Measurements from ENCODE around the gene LTO1. TPM values are rescaled to one million over a fixed set of nuclear protein-coding genes. Genes with fewer than 3 reads are reported as not detected.

The LTO1 gene
- total RNA-seq, 1 experiment from 2014 or later: 21.9 TPM

DNA sequence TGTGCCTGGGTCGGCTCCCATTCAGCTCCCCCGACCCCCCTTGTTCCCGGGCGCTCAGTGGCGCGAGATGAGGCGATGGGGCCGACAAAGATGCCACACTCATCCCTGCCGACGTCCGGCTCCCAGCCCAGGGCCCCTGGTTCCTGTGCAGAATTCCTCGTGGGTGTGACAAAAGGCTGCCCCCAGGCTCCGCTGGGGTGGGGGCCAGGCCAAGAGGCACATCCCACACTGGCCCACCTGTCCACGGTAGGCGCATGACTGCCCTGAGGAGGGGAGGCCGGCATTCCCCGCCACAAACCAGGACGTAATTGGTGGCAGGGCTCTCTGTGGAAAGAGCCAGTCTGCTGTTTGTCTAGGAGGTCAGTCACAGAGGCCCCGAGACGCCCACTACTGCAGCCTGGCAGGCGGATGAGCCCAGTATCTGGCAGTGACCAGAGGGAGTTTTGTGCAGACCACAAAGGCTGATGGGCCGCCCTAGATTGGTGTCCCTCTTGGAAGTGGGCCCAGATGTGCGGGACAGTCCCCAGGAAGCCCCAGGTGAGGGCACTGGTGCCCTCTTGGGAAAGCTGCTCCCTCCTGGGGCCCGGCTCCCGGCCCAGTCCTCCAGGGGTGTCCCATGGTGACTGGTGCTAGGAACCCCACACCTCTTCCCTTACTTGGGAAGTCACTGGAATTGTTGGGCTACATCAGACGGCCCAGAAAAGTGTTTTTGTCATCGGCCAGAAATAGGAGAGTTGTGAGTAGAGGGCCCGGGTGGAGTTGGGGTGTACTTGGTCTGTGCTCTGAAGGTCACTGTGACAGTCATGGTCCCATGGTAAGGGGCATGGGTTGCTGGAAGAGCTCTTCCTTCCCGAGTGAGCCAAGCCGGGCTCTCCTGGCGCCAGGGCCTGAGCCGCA lies 28.4 kb downstream of the LTO1 start:
- DNase-seq (ENCODE audit: low read depth): peak; percentile 26

DNA sequence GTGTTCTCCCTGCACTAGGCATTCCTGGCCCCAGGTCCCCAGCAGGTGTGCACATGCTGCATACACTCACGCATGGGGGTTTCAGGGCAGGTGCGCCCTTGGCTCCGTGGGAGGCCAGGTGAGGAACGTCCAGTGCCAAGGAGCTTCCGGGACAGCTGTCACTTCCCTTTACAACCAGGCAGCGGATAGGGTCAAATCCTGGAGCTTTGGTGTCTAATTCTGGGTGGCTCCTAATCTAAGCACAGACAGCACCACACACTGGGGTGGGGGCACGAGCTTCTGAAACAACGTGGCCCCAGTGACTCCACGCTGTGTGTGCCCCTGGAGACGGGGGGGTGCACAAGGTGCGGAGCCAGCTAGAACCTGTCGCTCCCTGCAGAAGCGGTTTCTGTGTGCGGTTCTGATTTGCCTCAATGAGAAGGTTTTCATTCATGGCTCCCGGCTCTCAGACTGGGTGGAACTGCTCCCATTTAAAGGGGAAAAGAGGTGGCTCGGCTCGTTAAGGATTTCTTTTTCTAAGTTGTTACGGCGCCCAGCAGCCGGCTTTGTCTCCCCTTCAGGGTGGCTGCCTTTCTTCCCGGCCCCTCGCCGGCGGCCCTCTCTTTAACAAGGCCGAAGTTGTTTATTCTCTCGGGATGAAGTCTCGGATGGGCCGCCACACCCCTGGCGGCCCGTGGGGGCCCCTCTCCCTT lies 29.2 kb downstream of the LTO1 start:
- DNase-seq (ENCODE audit: low read depth): peak; percentile 6

GRCh38 chr11:69644962-69645675 lies 30.0 kb downstream of the LTO1 start:
- no peak for DNase-seq (ENCODE audit: low read depth)

DNA sequence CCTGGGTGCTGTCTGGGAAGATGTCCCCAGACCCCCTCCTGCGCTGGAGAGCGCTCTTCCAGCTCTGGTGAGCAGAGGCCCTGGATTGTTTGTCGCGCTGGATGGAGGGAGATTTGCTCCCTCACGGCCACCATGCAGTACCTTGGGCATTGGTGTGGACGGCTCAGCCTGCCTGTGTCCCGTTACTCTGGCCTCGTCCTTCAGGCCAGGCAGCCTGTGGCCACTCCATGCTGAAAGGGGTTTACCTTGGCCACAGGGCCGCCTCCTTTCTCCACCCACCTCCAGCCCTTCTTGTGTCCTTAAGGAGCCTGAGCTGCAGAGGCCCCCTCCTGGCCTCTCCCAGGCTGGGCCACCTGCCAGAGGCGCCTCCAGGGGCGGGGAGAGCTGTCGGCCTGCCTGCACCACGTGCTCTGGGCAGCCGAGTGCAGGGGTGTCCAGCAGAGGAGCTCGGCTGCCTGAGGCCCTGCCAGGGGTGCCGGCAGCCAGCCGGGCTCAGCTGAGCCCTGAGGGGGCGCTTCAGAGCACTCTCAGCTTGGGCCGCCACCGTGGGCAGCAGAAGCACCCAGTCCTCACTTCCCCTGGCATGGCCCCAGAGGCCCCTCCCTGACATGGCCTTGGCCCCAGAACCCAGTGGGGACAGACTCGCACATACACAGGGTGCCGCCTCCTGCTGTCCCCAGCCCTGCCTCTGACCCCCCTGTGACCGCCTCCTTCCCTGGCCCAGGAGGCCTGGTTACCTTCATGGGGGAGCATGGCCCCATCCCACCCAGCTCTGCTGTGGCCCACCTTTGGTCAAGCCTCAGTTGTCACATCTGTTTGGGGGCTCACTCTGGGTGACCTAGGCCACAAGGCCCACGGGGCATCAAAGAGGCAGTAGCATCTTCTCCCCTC lies 30.8 kb downstream of the LTO1 start:
- peak; percentile 89 for DNase-seq (ENCODE audit: low read depth)

DNA sequence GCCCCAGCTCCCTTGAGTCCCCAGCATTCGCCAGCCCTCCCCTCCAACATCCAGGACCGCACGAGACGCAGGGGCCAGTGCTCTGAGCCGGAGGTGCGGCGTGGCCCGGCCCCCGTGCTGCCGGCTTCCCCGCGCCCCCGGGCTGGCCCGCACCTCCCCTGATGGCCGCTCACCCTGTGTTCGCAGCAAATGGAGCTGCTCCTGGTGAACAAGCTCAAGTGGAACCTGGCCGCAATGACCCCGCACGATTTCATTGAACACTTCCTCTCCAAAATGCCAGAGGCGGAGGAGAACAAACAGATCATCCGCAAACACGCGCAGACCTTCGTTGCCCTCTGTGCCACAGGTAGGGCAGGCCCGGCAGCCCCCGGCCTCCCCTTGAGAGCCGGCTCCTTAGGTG lies 31.5 kb downstream of the LTO1 start:
- DNase-seq (ENCODE audit: low read depth): peak; percentile 19

GRCh38 chr11:69642913-69643632 lies 32.1 kb downstream of the LTO1 start:
- DNase-seq (ENCODE audit: low read depth): peak; percentile 75

- DNase-seq (ENCODE audit: low read depth): no peak
These were observed 32.6 kb downstream of the LTO1 start for GRCh38 chr11:69642549-69642912.

- peak; percentile 25 for DNase-seq (ENCODE audit: low read depth)
These were observed 33.2 kb downstream of the LTO1 start for GRCh38 chr11:69641681-69642548.

GRCh38 chr11:69640995-69641581 lies 34.1 kb downstream of the LTO1 start, which contains the start of gene CCND1:
Gene CCND1, plus strand, starts transcription at chr11:69641156. Its CDS starts 158 bp downstream, at chr11:69641314.
- DNase-seq (ENCODE audit: low read depth): peak; percentile 95

DNA sequence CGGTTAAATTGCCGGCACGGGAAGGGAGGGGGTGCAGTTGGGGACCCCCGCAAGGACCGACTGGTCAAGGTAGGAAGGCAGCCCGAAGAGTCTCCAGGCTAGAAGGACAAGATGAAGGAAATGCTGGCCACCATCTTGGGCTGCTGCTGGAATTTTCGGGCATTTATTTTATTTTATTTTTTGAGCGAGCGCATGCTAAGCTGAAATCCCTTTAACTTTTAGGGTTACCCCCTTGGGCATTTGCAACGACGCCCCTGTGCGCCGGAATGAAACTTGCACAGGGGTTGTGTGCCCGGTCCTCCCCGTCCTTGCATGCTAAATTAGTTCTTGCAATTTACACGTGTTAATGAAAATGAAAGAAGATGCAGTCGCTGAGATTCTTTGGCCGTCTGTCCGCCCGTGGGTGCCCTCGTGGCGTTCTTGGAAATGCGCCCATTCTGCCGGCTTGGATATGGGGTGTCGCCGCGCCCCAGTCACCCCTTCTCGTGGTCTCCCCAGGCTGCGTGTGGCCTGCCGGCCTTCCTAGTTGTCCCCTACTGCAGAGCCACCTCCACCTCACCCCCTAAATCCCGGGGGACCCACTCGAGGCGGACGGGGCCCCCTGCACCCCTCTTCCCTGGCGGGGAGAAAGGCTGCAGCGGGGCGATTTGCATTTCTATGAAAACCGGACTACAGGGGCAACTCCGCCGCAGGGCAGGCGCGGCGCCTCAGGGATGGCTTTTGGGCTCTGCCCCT lies 34.7 kb downstream of the LTO1 start:
- peak; percentile 58 for DNase-seq (ENCODE audit: low read depth)

DNA sequence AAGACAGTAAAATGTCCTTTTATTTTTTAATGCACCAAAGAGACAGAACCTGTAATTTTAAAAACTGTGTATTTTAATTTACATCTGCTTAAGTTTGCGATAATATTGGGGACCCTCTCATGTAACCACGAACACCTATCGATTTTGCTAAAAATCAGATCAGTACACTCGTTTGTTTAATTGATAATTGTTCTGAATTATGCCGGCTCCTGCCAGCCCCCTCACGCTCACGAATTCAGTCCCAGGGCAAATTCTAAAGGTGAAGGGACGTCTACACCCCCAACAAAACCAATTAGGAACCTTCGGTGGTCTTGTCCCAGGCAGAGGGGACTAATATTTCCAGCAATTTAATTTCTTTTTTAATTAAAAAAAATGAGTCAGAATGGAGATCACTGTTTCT lies 35.3 kb downstream of the LTO1 start:
- no peak for DNase-seq (ENCODE audit: low read depth)

GRCh38 chr11:69638941-69639681 lies 36.0 kb downstream of the LTO1 start:
- peak; percentile 97 for DNase-seq (ENCODE audit: low read depth)

DNA sequence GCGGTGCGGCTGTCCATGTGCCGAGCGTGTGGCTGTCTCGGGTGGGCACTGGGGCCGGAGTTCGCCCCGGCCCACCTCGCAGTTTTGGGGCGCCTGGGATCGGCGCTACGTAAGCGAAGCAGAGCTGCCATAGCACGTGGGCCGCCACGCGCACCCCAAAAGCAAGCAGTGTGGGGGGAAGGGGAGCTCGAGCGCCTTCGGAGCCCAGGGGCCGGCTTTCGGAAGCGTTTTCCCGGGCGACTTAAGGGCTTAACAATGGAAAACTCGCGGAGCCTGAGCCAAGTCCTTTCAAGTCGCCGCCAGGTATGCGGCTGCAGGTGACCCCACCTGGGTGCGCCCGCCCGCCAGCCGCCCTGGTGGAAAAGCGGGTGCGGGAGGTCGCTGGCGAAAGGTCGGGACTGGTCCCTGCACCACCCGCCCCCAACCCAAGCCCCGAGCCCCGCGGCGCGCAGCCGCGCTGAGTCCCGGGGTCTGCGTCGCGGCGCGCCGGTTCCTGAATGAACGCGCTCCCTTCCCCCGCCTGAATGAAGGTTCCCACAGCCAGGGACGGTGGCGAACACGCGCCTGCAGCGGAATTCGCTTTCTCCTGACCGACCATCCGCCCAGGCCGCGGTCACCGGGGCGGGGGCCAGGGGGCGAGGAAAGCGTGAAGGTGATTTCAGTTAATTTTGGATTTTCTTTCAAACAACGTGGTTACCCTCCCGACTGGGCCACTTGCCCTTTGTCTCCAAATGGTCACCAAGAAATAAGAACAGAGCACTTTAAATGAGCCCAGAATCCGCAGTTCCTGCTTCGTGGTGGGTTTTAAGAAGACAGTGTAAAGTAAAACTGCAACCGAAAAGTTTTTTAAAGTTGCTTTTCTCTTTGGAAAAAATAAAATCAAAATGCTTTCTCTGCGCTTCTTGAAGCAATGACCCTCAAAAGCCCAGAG lies 36.9 kb downstream of the LTO1 start:
- DNase-seq (ENCODE audit: low read depth): peak; percentile 69

GRCh38 chr11:69637198-69637940 lies 37.8 kb downstream of the LTO1 start:
- no peak for DNase-seq (ENCODE audit: low read depth)

GRCh38 chr11:69636512-69637197 lies 38.5 kb downstream of the LTO1 start:
- DNase-seq (ENCODE audit: low read depth): peak; percentile 82

Measured in LHCN-M2 (cell line).